ENCODE data around the gene SUGCT. TPM values are rescaled to one million over a fixed set of nuclear protein-coding genes. Genes with fewer than 3 reads are reported as not detected.

The SUGCT gene
- total and polyA plus RNA-seq, 2 of the 8 experiments (the other 6 are each of a cell fraction or from before 2014, with no cell fraction given), result 2.8 to 5.4 TPM

DNA sequence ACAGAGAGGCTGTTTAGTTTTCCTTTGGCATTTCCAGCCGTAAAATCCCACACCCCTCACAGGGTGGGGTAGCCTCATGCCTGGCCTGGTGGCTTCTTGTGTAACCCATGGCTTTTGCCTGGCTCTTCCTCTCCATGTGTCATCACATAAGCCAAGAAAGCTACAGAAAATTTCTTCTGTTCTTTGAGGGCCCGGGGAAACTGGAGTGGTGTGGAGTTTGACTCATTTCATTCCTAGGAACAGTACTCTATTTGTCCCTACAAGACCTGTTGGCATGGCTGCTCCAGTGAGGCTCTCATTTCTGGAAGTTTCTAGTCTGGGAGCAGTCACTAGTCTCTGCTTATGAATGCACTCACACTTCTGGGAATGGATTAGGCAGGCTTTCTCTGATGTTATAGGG is 523.9 kb downstream of the SUGCT start:
- H4K20me1 ChIP-seq (replicated peaks in 1 of 2; ENCODE audit: control insufficient read depth in 1 of 2, insufficient read depth in 2 of 2, low read length in 2 of 2), result no peaks in the 10 kb centered on the region
- CTCF ChIA-PET (ENCODE audit: partially characterized antibody), result no interaction called here
- WGBS, 2 experiments (ENCODE audit: extremely low coverage in 1 of 2, insufficient coverage in 1 of 2, insufficient read length in 1 of 2, insufficient replicate concordance in 2 of 2, low coverage in 1 of 2, low lambda C conversion rate in 2 of 2, missing lambda C conversion rate in 1 of 2), result 100% methylated on average over 2 of the region's 2 CpGs; no CpG with 5 or more reads in 1 of the 2 experiments

More for the DNA sequence above, 523.9 kb downstream of the SUGCT start:
- H3K27me3 ChIP-seq (replicated peaks in 1 of 4; ENCODE audit: control insufficient read depth in 3 of 4, extremely low read depth in 1 of 4, insufficient read depth in 3 of 4, low read length in 3 of 4), result no peaks in the 10 kb centered on the region
- POLR2A ChIA-PET (ENCODE audit: partially characterized antibody), result no interaction called here
- H3K4ac ChIP-seq (replicated peaks; ENCODE audit: insufficient read length, low read depth, low read length), result no peak overlapping the region
- no peak overlapping the region for H2BK15ac ChIP-seq (ENCODE audit: low read length)
- no peak for FAIRE-seq
- TF ChIP-seq, protein P1, sequence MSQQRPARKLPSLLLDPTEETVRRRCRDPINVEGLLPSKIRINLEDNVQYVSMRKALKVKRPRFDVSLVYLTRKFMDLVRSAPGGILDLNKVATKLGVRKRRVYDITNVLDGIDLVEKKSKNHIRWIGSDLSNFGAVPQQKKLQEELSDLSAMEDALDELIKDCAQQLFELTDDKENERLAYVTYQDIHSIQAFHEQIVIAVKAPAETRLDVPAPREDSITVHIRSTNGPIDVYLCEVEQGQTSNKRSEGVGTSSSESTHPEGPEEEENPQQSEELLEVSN (IDR thresholded peaks at IDR 0.05), result no peak
- TF ChIP-seq EGR1 (IDR thresholded peaks at IDR 0.05; ENCODE audit: borderline replicate concordance, low read depth, low read length) (no peak), GABPA (IDR thresholded peaks at IDR 0.05; ENCODE audit: borderline replicate concordance, insufficient read depth, low read length) (no peak), SP2 (IDR thresholded peaks at IDR 0.05; ENCODE audit: low read length) (no peak), SP1 (IDR thresholded peaks at IDR 0.05; ENCODE audit: low read depth, low read length) (no peak)
- H2BK12ac ChIP-seq (ENCODE audit: low read depth, low read length), result no peak overlapping the region
- H3K4me3 ChIP-seq (ENCODE audit: extremely low read depth in 1 of 4, insufficient read depth in 2 of 4, low read depth in 3 of 4, low read length in 4 of 4), result no peak overlapping the region
- no peak overlapping the region for H3K23ac ChIP-seq (ENCODE audit: insufficient read length)
- no peak overlapping the region for H3K4me2 ChIP-seq (ENCODE audit: insufficient read depth in 1 of 2, low read depth in 2 of 2, low read length in 2 of 2)
- no peaks in the 10 kb centered on the region for H3K36me3 ChIP-seq (ENCODE audit: control insufficient read depth in 2 of 4, insufficient read depth in 4 of 4, low read length in 3 of 4)
- H2BK120ac ChIP-seq (replicated peaks; ENCODE audit: low read depth, low read length), result no peak overlapping the region
- no peak overlapping the region for H2AK5ac ChIP-seq (ENCODE audit: low read depth, low read length)
- no peak overlapping the region for H2BK5ac ChIP-seq (ENCODE audit: low read depth, low read length)
- no peaks in the 10 kb centered on the region for H3K9me3 ChIP-seq (ENCODE audit: insufficient read depth in 2 of 2, low read depth in 1 of 2, low read length in 1 of 2)
- no peaks in the 10 kb centered on the region for H3K79me2 ChIP-seq (ENCODE audit: control insufficient read depth in 1 of 2, insufficient read depth in 2 of 2, low read length in 2 of 2)
- H2BK20ac ChIP-seq (ENCODE audit: low read length), result no peak overlapping the region
- no peaks in the 10 kb centered on the region for H3K79me1 ChIP-seq (ENCODE audit: low read depth, low read length)
- H3K27ac ChIP-seq (ENCODE audit: low read depth, low read length), result no peak overlapping the region
- H2AFZ ChIP-seq (ENCODE audit: low read length), result no peak overlapping the region
- no peaks in the 10 kb centered on the region for H3K4me1 ChIP-seq (replicated peaks in 1 of 4; ENCODE audit: control insufficient read depth in 3 of 4, insufficient read depth in 4 of 4, low read length in 3 of 4)
- no peak overlapping the region for H4K91ac ChIP-seq (replicated peaks; ENCODE audit: insufficient read length, low read length)
- H4K8ac ChIP-seq (ENCODE audit: extremely low read depth, insufficient read depth, low read length), result no peak overlapping the region
- no peak overlapping the region for H3K18ac ChIP-seq (ENCODE audit: extremely low read depth, low read length)
- no peak overlapping the region for H3K9ac ChIP-seq (replicated peaks in 1 of 4; ENCODE audit: extremely low read depth in 1 of 4, low read depth in 3 of 4, low read length in 3 of 4)
- no peak overlapping the region for H3K56ac ChIP-seq (replicated peaks; ENCODE audit: insufficient read length, low read depth, low read length)
- no peak overlapping the region for H4K5ac ChIP-seq (ENCODE audit: insufficient read length, low read depth, low read length)
- no peak overlapping the region for H3K14ac ChIP-seq (ENCODE audit: insufficient read length)
- no peak for DNase-seq (ENCODE audit: low read depth in 1 of 2, low spot score in 2 of 2)
- no peaks in the 10 kb centered on the region for H3K23me2 ChIP-seq (ENCODE audit: low read depth, low read length)
